K562 (cell line): Measurements from ENCODE around the gene KRT80. TPM values are rescaled to one million over a fixed set of nuclear protein-coding genes. Genes with fewer than 3 reads are reported as not detected.
A peak's percentile ranks its signal among the peaks of the same experiment; 100 is the strongest.

Source experiments
- ATAC-seq: fragments of 200-7000 bp; cut with Tn5 transposase; 3 replicates; pipeline ENCODE4 v1.9.1; 2020; ENCODE audit warnings: moderate library complexity
- BruUV-seq: library from RNA; stranded (reverse); fragments of 400-500 nt; replicated peaks from 2 replicates; lab custom pipeline; 2021; lab: Mats Ljungman, UMichigan
- CTCF ChIA-PET: fragments of 300-600 bp; formaldehyde crosslinking; extraction: SDS; loops from one replicate; lab custom pipeline; 2021; ENCODE audit warnings: low intra/inter-chr PET ratio; lab: Yijun Ruan, JAX
- POLR2A ChIA-PET: fragments of 300-600, 350-650 bp; sonication (Branson Sonifier 250); formaldehyde crosslinking; extraction: SDS; loops from one replicate; lab custom pipeline; 2021; ENCODE audit warnings: antibody characterized with exemption, inconsistent platforms; lab: Yijun Ruan, JAX
- DNase-seq, 4 experiments: peaks; one replicate each; pipeline versions ENCODE4 v3.0.0 to v3.0.0-alpha.2; 2011 to 2018; ENCODE audit warnings: low spot score in 3 of 4, mixed read lengths in 3 of 4; ENCODE audit errors: extremely low read depth in 1 of 4
- FAIRE-seq: peaks from 2 replicates; lab custom pipeline; 2011; peaks lifted over from hg19 to GRCh38; lab: Jason Lieb, UNC
- H2AFZ ChIP-seq: 2 replicates; pipeline ENCODE4 v1.6.0; 2011; ENCODE audit warnings: low read depth, low read length, control low read depth, inconsistent platforms
- H3K27ac ChIP-seq: fragments of 200-600 bp; 3 replicates; pipeline ENCODE4 v1.8.0; 2011; ENCODE audit warnings: low read depth, mild to moderate bottlenecking, control low read depth, inconsistent platforms, low read length, moderate library complexity, mixed read lengths; ENCODE audit errors: extremely low read depth
- H3K27me3 ChIP-seq, 2 experiments: fragments of 300-600 bp in 1 of 2; 2 replicates in 1 of 2; 3 replicates in 1 of 2; pipeline versions ENCODE4 v1.6.0 to v1.8.0; 2011; ENCODE audit warnings: inconsistent platforms in 2 of 2, low read length in 2 of 2, mild to moderate bottlenecking in 1 of 2, mixed read lengths in 1 of 2, moderate library complexity in 1 of 2; ENCODE audit not compliant: control insufficient read depth in 2 of 2, insufficient read depth in 2 of 2
- H3K36me3 ChIP-seq: fragments of 300-600 bp; 3 replicates; pipeline ENCODE4 v1.8.0; 2011; ENCODE audit warnings: mild to moderate bottlenecking, low read length, inconsistent platforms; ENCODE audit not compliant: control insufficient read depth, insufficient read depth
- H3K4me1 ChIP-seq, 2 experiments: fragments of 200-600 bp in 1 of 2; replicated peaks in 1 of 2; 2 replicates in 1 of 2; 3 replicates in 1 of 2; pipeline versions ENCODE4 v1.5.1 to v1.8.0; 2011; ENCODE audit warnings: inconsistent platforms in 2 of 2, low read length in 2 of 2, mild to moderate bottlenecking in 1 of 2, mixed read lengths in 1 of 2, moderate library complexity in 1 of 2; ENCODE audit not compliant: control insufficient read depth in 2 of 2, insufficient read depth in 2 of 2
- H3K4me2 ChIP-seq: 2 replicates; pipeline ENCODE4 v1.6.1; 2011; ENCODE audit warnings: low read length, control low read depth, inconsistent platforms, mixed read lengths; ENCODE audit not compliant: insufficient read depth
- H3K4me3 ChIP-seq: fragments of 200-600 bp; sonication (generic), shearing (Covaris generic); 2 replicates; pipeline ENCODE4 v1.5.1; 2016; ENCODE audit warnings: control low read depth, inconsistent platforms
- H3K79me2 ChIP-seq: fragments of 200-600 bp; 3 replicates; pipeline ENCODE4 v1.8.0; 2011; ENCODE audit warnings: low read length, inconsistent platforms; ENCODE audit not compliant: control insufficient read depth, insufficient read depth
- H3K9ac ChIP-seq, 2 experiments: 2 replicates each; pipeline versions ENCODE4 v1.6.0 to v1.6.1; 2011; ENCODE audit warnings: low read depth in 2 of 2, low read length in 2 of 2, control low read depth in 1 of 2, inconsistent platforms in 1 of 2, mild to moderate bottlenecking in 1 of 2, mixed read lengths in 1 of 2; ENCODE audit not compliant: insufficient read depth in 1 of 2
- H3K9me1 ChIP-seq: one replicate; pipeline ENCODE4 v1.6.0; 2011; ENCODE audit warnings: inconsistent platforms, mild to moderate bottlenecking, low read length, moderate library complexity; ENCODE audit not compliant: control insufficient read depth, insufficient read depth
- H3K9me3 ChIP-seq: replicated peaks from 2 replicates; pipeline ENCODE4 v1.5.1; 2011; ENCODE audit warnings: low read depth, low read length, inconsistent platforms; ENCODE audit not compliant: control insufficient read depth, insufficient read depth
- H4K20me1 ChIP-seq: replicated peaks from 2 replicates; pipeline ENCODE4 v1.6.1; 2011; ENCODE audit warnings: low read length, inconsistent platforms, mixed read lengths; ENCODE audit not compliant: control insufficient read depth, insufficient read depth
- EP300 ChIP-seq: IDR thresholded peaks from 2 replicates; pipeline ENCODE4 v1.6.1; 2012; ENCODE audit warnings: low read length, improper control_type of control experiment
- FOXK2 ChIP-seq, 2 experiments: fragments of 450-650 bp; IDR thresholded peaks in 1 of 2; conservative IDR thresholded peaks in 1 of 2; 2 replicates each; pipeline ENCODE4 v1.6.1; 2016; ENCODE audit warnings: low read depth in 2 of 2, mild to moderate bottlenecking in 1 of 2
- GABPA ChIP-seq: fragments of 200-800 bp; sonication (Bioruptor generic); conservative IDR thresholded peaks from 2 replicates; pipeline ENCODE4 v1.6.1; 2016; ENCODE audit warnings: low read depth, missing genetic modification characterization, missing compliant biosample characterization
- GTF2A2 ChIP-seq: IDR thresholded peaks from 2 replicates; pipeline ENCODE4 v1.6.1; 2016; ENCODE audit warnings: mild to moderate bottlenecking, missing genetic modification characterization, missing compliant biosample characterization
- KHSRP ChIP-seq: fragments of 450-650 bp; IDR thresholded peaks from 2 replicates; pipeline ENCODE4 v1.6.1; 2017
- NFATC3 ChIP-seq: fragments of 450-650 bp; IDR thresholded peaks from 2 replicates; pipeline ENCODE4 v1.6.1; 2017; ENCODE audit warnings: mild to moderate bottlenecking
- NFE2L1 ChIP-seq: fragments of 450-650 bp; IDR thresholded peaks from 2 replicates; pipeline ENCODE4 v1.6.1; 2016; ENCODE audit warnings: missing genetic modification characterization, low read depth, mild to moderate bottlenecking, missing compliant biosample characterization, moderate library complexity, borderline replicate concordance
- NRF1 ChIP-seq, 2 experiments: fragments of 450-650 bp; IDR thresholded peaks in 1 of 2; conservative IDR thresholded peaks in 1 of 2; 2 replicates each; pipeline ENCODE4 v1.6.1; 2014; ENCODE audit warnings: mild to moderate bottlenecking in 2 of 2
- SAP30 ChIP-seq: fragments of 200-600 bp; sonication (generic); IDR thresholded peaks from 2 replicates; pipeline ENCODE4 v1.6.1; 2012; ENCODE audit warnings: borderline replicate concordance, low read depth, mild to moderate bottlenecking, moderate library complexity, low read length, control low read depth, inconsistent platforms; ENCODE audit not compliant: insufficient read depth, poor library complexity, severe bottlenecking
- SIN3A ChIP-seq, 2 experiments: fragments of 150-350 bp in 1 of 2; IDR thresholded peaks; 2 replicates each; pipeline ENCODE4 v1.6.1; 2011 to 2016; ENCODE audit warnings: borderline replicate concordance in 2 of 2, low read depth in 2 of 2, low read length in 2 of 2, mild to moderate bottlenecking in 2 of 2, moderate library complexity in 2 of 2; ENCODE audit not compliant: control insufficient read depth in 1 of 2
- TCF7 ChIP-seq: sonication (generic); IDR thresholded peaks from 2 replicates; pipeline ENCODE4 v1.6.1; 2016; ENCODE audit warnings: antibody characterized with exemption, borderline replicate concordance
- ZBED1 ChIP-seq: IDR thresholded peaks from 2 replicates; pipeline ENCODE4 v1.6.1; 2014
- ZNF41 ChIP-seq: fragments of 250-450 bp; sonication (Bioruptor Pico); conservative IDR thresholded peaks from 2 replicates; pipeline ENCODE4 v1.4.0; 2020; ENCODE audit warnings: mild to moderate bottlenecking
- ZNF699 ChIP-seq: fragments of 250-450 bp; sonication (Bioruptor Pico); IDR thresholded peaks from 2 replicates; pipeline ENCODE4 v1.8.0; 2021; ENCODE audit warnings: mild to moderate bottlenecking, moderate library complexity; ENCODE audit not compliant: insufficient replicate concordance
- ZNF830 ChIP-seq: fragments of 250-450 bp; sonication (Bioruptor Pico); IDR thresholded peaks from 2 replicates; pipeline ENCODE4 v1.5.0; 2021; ENCODE audit warnings: mild to moderate bottlenecking
- WGBS: fragments of 100-300 bp; shearing (Covaris generic); methylation state at CpG from one replicate; pipeline ENCODE4 v1.1.6; 2016; ENCODE audit warnings: low coverage, mixed read lengths; ENCODE audit not compliant: insufficient coverage; ENCODE audit errors: missing lambda C conversion rate; 5-methylcytosine and 5-hydroxymethylcytosine counted together
- in situ Hi-C: fragments of 300-500 bp; cut with MboI; formaldehyde crosslinking; loops from 4 replicates; pipeline ENCODE4 v1.15.0; 2018; ENCODE audit warnings: inconsistent platforms, mixed read lengths
- intact Hi-C: fragments of 100-400 bp; cut with micrococcal nuclease; formaldehyde crosslinking; loops from 2 replicates; pipeline ENCODE4 v1.14.2; 2022
- polyA plus RNA-seq, 8 experiments: library from polyadenylated mRNA; depleted of rRNA in 4 of 8; stranded (reverse) in 5 of 8; unstranded in 3 of 8; fragments of >200 nt; fragmentation: Nextera tagmentation in 2 of 8; fragmentation: Illumina TruSeq in 1 of 8; extraction: Ambion mirVana in 2 of 8; extraction: Trizol in 1 of 8; gene quantifications; 2 replicates each; pipeline versions ENCODE4 v1.2.1 to v1.2.3, GENCODE V29; 2011 to 2014; ENCODE audit warnings: inconsistent platforms in 1 of 8, missing spikeins in 1 of 8
- total RNA-seq, 7 experiments: library from RNA; depleted of rRNA in 6 of 7; stranded (reverse); fragments of >200 nt in 6 of 7; fragmentation: Illumina TruSeq in 2 of 7; extraction: Trizol in 2 of 7; gene quantifications; 2 replicates each; pipeline versions ENCODE4 v1.2.1 to v1.2.3, GENCODE V29; 2011 to 2021; ENCODE audit warnings: low replicate concordance in 1 of 7
- TF ChIP-seq, protein P1 (sequence below): fragments of 250-450 bp; sonication (Bioruptor Pico); IDR thresholded peaks from 2 replicates; pipeline ENCODE4 v1.8.0; 2022; ENCODE audit warnings: inconsistent platforms, mild to moderate bottlenecking, moderate library complexity, borderline replicate concordance
- TF ChIP-seq, protein P2 (sequence below): fragments of 250-450 bp; sonication (Bioruptor Pico); IDR thresholded peaks from 2 replicates; pipeline ENCODE4 v1.5.0; 2021

KRT80 gene
- total and polyA plus RNA-seq, 9 of the 15 experiments (the other 6 are each of a cell fraction or from before 2014, with no cell fraction given): not detected

DNA sequence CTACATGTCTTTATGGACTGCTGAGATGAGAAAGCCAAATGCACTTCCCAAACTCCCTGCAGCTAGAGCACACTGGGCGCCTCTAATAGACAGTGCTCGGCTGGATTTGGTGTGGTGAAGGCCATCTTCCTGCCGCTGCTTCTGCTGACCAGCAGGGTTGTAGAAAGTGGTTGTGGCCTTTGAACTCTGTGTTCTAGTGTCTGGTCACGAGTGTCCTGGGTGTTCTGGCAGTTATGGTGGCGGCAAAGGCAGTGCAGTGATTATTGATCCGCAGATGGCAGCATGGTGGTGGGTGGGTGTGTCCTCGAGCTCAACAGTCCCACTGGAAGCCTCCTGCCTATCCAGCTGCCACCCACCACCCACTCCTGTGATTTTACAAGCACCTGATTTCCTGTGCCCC lies 68.9 kb downstream of the KRT80 start:
- DNase-seq (peak in 1 of 4 experiments; percentile 4), ATAC-seq (no peak), FAIRE-seq (no peak)
- no peaks in the 10 kb centered on the region for H3K36me3 ChIP-seq
- H2AFZ ChIP-seq: no peak overlapping the region
- H3K27ac ChIP-seq: no peak overlapping the region
- H3K4me1 ChIP-seq: peaks cover 14% of the 10 kb centered on the region in 2 experiments; a peak in 3 of 5 replicates
- CTCF ChIA-PET: interaction anchor here (1.4 to 3.2 kb wide), 2 partner anchors 97 to 130 kb away, joined by 3 to 32 read pairs; no protein-coding TSS in a partner anchor
- H3K4me2 ChIP-seq: no peak overlapping the region
- H3K9me1 ChIP-seq: peaks cover 2% of the 10 kb centered on the region
- H3K9me3 ChIP-seq: no peaks in the 10 kb centered on the region
- peaks cover 22 to 65% of the 10 kb centered on the region in 2 experiments for H3K27me3 ChIP-seq
- no peaks in the 10 kb centered on the region; the same call in 1 of the 2 replicates for H4K20me1 ChIP-seq
- BruUV-seq: no TSS peak
- H3K9ac ChIP-seq: no peak overlapping the region
- TF ChIP-seq SAP30 (no peak), NFE2L1 (tag) (no peak), NFATC3 (no peak), GTF2A2 (tag) (no peak), GABPA (tag) (no peak), SIN3A (IDR thresholded peaks at IDR 0.05; ENCODE audit: borderline replicate concordance in 2 of 2, control insufficient read depth in 1 of 2, low read depth in 2 of 2, low read length in 2 of 2) (no peak), NRF1 (conservative IDR thresholded peaks at IDR 0.05 in 1 of 2, IDR thresholded peaks at IDR 0.05 in 1 of 2) (no peak), ZNF830 (CRISPR knock-in tag) (no peak), ZBED1 (no peak), ZNF699 (no peak), FOXK2 (conservative IDR thresholded peaks at IDR 0.05 in 1 of 2, IDR thresholded peaks at IDR 0.05 in 1 of 2; ENCODE audit: low read depth in 2 of 2) (no peak), EP300 (no peak), KHSRP (no peak), TCF7 (no peak), ZNF41 (no peak)
- TF ChIP-seq, protein P1, sequence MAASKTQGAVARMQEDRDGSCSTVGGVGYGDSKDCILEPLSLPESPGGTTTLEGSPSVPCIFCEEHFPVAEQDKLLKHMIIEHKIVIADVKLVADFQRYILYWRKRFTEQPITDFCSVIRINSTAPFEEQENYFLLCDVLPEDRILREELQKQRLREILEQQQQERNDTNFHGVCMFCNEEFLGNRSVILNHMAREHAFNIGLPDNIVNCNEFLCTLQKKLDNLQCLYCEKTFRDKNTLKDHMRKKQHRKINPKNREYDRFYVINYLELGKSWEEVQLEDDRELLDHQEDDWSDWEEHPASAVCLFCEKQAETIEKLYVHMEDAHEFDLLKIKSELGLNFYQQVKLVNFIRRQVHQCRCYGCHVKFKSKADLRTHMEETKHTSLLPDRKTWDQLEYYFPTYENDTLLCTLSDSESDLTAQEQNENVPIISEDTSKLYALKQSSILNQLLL (CRISPR knock-in tag): no peak
- TF ChIP-seq, protein P2, sequence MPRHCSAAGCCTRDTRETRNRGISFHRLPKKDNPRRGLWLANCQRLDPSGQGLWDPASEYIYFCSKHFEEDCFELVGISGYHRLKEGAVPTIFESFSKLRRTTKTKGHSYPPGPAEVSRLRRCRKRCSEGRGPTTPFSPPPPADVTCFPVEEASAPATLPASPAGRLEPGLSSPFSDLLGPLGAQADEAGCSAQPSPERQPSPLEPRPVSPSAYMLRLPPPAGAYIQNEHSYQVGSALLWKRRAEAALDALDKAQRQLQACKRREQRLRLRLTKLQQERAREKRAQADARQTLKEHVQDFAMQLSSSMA (CRISPR knock-in tag): no peak
- 11% methylated on average over 7 of the region's 7 CpGs for WGBS
- intact Hi-C loops (loop anchor here (5.0 kb wide), 1 partner anchor 41 kb away; no protein-coding TSS in a partner anchor), in situ Hi-C loops (loop anchor here (5.0 kb wide), 1 partner anchor 96 kb away; no protein-coding TSS in a partner anchor)
- H3K4me3 ChIP-seq: no peak overlapping the region
- no peaks in the 10 kb centered on the region for H3K79me2 ChIP-seq
- POLR2A ChIA-PET: interaction anchor here (0.5 to 0.6 kb wide), 2 partner anchors 23 to 76 kb away, joined by 5 read pairs; no protein-coding TSS in a partner anchor
